Activated CD4-positive, alpha-beta T cell treated with anti-CD3 and anti-CD28 coated beads, Interleukin-2, Interleukin-6, amounts not matched to agents 100 ng/mL and 50 ng/mL, durations not matched to agents 16 hours and 8 hours (primary cell): ENCODE measurements around the gene RBM18.

Experiments used
- DNase-seq: peaks from one replicate; pipeline ENCODE4 v3.0.0-alpha.2; 2020

Gene RBM18, protein sequence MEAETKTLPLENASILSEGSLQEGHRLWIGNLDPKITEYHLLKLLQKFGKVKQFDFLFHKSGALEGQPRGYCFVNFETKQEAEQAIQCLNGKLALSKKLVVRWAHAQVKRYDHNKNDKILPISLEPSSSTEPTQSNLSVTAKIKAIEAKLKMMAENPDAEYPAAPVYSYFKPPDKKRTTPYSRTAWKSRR

DNA sequence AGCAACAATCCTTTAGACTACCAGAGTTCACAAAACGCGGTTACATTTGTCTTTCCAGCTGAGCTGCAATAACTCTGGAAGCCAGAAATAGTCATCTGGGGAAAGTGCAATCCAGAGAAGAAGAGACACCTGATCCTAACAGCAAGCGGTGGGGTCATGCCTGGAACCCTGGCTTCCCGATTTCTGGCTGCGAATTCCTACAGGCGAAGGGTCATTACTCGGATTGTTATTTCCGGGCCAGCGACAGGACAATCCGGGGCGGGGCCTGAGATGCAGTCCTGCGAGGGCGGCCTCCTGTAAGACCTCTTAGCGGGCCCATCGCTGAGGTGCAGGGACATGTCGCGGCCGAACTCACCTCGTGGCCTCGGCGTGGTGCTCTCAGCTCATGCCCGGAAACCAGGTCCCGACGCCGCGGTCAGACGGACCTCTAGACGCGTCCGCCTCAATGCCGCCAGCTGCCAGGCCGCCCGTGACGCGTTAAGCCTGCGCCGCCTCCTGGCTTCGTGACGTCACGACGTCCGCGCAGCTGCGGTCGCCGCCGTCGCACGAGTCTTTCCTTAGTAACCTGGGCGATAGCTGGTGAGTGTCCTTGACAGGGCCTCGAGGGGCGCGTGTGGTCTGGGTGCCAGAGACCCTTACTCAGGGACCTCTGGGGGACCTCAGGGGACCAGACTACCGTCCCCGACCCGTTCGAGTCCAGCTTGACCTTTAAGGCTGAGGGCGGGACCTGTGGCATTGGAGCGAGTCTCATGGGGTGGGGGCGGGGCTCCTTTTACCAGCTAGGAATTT, at the start of gene RBM18, which contains the start of gene MRRF:
Gene RBM18, minus strand, starts transcription at position 481 of the 789 bp plus-strand sequence. CDS start 3,348 bp downstream, outside the sequence.
Gene MRRF, plus strand, starts transcription at position 523 of the 789 bp plus-strand sequence. CDS start 6,010 bp downstream, outside the sequence.
- peak; percentile 92 for DNase-seq

- DNase-seq, result no peak
Observed at GRCh38 chr9:122314165-122314564, 49.5 kb upstream of the RBM18 start.

GRCh38 chr9:122309861-122310260, 45.2 kb upstream of the RBM18 start:
- no peak for DNase-seq

DNA sequence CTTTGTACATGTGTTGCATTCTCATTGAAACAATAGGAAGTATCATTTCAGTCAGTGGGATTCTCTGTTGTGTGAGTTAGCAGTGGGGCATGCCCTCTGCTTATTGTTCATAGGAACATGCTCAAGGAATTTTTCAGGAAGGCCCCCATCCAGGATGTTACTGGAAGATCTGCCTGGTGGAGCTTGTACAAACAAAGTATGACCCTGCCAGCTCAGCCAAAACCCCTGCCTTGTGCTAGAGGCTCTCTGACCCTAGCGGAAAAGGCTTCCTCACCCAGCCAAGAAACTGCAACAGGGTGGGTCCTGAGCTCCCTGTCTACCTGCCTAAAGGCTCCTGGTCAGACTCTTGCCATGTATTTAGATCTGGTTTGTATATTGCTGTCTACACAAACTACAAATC, 43.3 kb upstream of the RBM18 start:
- DNase-seq, result no peak

GRCh38 chr9:122307061-122307460, 42.4 kb upstream of the RBM18 start:
- DNase-seq, result no peak

DNA sequence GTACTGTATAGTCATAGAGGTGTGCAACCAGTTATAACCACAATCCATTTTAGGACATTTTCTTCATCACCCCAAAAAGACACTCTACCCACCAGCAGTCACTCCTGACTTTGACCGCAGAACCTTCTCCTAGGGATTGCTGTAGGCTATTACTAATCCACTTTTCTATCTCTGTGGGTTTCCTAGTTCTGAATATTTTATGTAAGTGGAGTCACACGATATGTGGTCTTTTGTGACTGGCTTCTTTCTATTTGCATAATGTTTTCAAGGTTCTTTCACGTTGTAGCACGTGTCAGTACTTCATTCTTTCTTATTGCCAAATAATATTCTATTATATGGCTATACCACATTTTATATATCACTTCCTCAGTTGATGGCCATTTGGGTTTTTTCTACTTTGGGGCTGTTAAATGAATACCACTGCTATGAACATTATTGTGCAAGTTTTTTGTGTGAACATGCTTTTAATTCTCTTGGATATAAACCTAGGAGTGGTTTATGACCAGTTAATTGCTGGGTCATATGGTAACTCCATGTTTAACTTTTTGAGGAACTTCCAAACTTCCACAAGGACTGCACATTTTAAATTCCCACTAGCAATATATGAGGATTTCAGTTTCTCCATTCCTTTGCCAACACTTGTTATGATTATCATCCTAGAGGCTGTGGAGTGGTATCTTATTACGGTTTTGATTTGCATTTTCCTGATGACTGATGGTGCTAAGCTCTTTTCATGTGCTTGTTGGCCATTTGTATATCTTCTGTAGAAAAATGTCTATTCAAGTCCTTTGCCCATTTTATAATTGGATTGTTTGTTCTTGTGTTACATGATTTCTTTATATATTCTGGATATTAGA, 37.8 kb upstream of the RBM18 start:
- DNase-seq, result no peak

DNA sequence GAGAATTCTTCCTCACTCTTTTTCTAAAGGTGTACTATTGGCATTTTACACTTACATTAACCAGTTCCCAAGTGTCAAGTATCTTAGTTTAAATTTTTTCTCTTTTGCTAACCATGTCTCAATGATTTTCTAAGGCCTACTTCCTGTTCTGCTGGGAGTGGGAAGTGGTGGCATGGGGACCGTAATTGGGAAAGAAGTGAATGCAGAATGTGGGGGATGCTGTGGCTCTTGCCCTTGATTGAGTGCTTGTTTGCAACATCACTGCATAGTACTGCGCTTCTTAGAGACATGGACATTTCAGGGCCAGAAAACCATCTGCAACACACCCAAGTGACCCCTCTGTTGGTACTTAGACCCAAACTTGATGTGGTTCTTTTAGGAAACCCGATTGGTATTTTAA, 32.9 kb upstream of the RBM18 start:
- DNase-seq, result no peak

DNA sequence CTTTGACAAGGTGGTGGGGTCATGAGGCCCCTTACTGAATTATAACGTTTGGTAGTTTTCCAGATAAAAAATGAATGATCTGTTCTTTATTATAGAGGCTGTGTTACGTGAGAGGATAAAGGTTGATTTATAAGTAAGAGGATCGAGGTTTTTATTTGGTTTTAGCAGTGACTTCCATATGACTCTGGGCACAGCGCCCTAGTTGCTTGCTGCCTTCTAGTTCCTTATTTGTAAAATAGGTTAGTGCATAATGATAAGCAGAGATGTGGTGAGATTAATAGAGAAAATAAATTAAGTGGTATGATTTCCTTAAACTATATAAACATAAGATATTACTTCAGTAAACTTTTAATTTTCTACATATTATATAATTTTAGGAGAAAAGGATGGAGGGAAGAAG, 29.9 kb upstream of the RBM18 start:
- DNase-seq, result no peak

DNA sequence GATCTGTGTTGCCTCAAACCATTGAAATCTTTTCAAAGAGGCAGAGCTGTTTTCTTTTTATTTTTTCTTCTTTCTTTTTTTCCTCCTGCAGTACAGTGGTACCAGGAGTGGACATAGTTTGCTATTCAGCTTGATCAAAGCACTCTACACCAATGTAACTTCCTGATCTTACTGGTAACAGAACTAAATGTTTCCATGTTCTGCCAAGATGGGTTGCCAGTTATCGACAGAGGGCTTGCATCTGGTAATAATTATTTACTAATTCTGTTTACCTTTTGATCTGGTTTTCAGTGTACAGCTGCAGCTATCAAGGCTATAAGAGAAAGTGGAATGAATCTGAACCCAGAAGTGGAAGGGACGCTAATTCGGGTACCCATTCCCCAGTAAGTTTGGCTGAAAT, 26.8 kb upstream of the RBM18 start:
- DNase-seq, result no peak

DNA sequence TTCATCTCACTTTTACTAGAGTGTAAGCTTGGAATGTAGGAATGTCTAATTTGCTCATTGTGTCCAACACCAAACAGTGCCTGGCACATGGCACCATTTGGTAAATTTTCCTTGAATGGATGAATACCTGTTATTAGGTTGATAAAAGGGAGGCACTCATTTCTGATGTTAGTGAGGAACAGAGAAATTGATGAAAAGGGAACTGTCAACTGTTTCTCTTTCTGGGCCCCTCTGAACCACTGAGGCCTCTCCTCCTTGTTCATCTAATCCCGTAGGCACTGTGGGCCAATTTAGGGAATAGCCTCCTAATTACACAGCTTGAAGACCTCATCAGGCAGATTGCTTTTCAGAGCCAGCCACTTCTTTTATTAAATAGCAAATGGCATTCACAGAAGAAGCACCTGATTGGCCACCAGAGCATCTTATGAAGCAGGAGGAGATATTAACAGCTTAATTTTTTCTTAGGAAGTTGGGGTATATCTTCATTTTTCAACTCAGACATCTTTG, 22.6 kb upstream of the RBM18 start:
- DNase-seq, result no peak

DNA sequence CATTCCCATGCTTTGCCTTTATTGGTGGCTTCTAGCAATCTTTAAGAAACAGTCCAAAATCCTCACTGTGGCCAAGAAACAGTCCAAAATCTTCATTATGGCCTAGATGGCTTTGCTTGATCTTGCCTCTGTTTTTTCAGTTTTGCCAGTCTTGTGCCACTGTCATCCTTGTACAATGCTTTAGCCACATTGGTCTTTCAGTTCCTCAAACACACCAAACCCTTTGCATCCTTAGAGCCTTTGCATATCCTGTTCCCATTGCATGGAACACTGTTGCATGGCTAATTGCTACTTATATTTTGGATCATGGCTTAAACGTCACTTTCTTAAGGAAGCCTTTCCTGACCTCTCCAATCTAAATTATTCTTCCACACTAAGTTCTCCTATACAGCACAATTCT, 22.1 kb upstream of the RBM18 start:
- no peak for DNase-seq

GRCh38 chr9:122281368-122281767, 16.7 kb upstream of the RBM18 start:
- no peak for DNase-seq

DNA sequence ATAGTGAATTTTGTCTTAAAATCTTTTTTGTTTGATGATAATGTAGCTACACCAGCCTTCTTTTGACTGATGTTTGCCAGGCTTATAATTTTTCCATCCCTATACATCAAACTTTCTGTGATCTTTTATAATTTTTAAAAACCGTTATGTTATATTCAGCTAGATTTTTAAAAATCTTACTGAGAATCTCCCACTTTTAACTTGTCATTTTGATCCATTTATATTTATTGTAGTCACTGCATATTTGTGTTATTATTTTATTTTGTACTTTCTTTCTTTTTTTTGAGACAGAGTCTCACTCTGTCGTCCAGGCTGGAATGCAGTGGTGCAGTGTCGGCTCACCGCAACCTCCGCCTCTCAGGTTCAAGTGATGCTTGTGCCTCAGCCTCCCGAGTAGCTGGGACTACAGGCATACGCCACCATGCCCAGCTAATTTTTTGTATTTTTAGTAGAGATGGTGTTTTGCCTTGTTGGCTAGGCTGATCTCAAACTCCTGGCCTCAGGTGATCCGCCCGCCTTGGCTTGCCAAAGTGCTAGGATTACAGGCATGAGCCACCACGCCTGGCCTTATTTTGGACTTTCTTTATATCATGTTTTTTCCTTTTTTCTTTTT, 12.8 kb upstream of the RBM18 start:
- DNase-seq, result no peak

- DNase-seq, result no peak
Observed at GRCh38 chr9:122276096-122276495, 11.5 kb upstream of the RBM18 start.

DNA sequence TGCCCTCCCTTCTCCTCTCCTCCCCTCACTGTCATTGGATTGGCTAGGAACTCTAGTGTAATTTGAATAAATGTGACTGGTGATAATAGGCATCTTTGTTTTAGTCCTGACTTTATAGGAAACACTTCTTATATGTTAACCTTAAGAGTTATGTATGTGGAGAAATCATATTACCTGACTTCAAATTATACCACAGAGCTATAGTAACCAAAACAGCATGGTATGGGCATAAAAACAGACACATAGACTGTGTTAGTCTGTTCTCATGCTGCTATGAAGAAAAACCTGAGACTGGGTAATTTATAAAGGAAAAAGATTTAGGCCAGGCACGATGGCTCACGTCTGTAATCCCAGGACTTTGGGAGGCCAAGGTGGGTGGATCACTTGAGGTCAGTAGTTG, 9.4 kb upstream of the RBM18 start:
- DNase-seq, result no peak

- DNase-seq, result no peak
Observed at GRCh38 chr9:122268041-122268814, 3.6 kb upstream of the RBM18 start.

- DNase-seq, result peak; percentile 58
Observed at GRCh38 chr9:122265149-122265915, 692 bp upstream of the RBM18 start.

DNA sequence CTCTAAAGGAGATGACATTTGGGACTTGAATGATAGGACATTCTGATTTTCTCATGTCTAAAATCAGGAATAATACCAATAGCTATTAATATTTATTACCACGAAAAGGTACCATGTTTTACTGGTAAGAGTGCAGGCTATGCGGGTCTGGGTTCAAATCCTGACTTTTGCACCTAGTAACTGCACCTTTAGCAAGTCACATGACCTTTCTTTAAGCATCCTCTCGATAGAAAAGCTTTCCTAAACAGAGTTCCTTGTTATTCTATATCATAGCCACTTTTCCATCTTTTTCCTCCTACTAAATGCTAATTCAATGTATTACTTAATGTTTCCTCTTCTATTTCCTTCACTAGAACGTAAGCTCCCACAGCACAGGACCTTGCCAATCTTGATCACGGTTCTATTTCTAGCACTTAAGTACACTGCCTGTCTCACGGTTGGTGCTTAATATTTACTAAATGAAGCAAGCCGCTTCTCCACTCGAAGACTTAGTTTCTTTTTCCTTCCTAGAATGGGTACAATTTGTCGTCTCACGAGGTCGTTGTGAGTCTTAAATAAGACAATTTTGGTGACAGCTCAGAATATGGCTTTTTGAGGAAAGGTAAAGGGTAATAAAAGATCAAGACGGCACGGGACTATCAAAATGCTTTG, 816 bp downstream of the RBM18 start:
- no peak for DNase-seq

DNA sequence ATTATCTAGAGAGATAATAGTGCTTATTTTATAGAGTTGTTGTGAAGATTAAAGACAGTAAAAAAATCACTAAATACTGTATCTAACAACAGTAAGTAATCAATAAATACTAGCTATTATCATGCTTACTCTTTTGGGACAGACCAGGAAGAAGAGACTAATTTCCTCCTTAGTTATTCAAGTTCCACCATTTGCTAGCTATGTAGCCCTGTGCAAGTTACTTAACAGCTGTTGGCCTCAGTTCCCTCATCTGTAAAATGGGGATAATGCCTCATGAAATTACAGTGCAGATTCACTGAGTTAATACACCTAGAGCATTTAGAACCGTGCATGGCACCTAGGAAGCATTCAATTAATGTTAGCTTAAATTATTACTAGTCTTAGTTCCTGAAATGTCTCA, 2.6 kb downstream of the RBM18 start:
- no peak for DNase-seq

GRCh38 chr9:122261469-122261881, 3.2 kb downstream of the RBM18 start:
- DNase-seq, result no peak
